Bronchial smooth muscle cell (primary cell): Measurements from ENCODE around the gene TMEM260. TPM values are rescaled to one million over a fixed set of nuclear protein-coding genes. Genes with fewer than 3 reads are reported as not detected.

Experiments used
- total RNA-seq: library from RNA; depleted of rRNA; stranded (reverse); fragments of >200 nt; gene quantifications from 2 replicates; pipeline ENCODE4 v1.2.1, GENCODE V29; 2014

Gene TMEM260
- total RNA-seq = 9.1 and 10.9 TPM in 2 replicates

GRCh38 chr14:56579345-56580220 is at the start of gene TMEM260:
TMEM260 (plus strand) TSS chr14:56579798; CDS start chr14:56579915, 117 bp downstream.

Other genes starting within 250 kb of the TMEM260 start
- gene OTX2, start 230.7 kb downstream of the TMEM260 start, total RNA-seq = not detected in 2 replicates